HG03066 (cell line): ENCODE results near the gene GRK2.
A peak's percentile ranks its signal among the peaks of the same experiment; 100 is the strongest.

Experiments
- ATAC-seq: cut with Tn5 transposase; IDR thresholded peaks from one replicate; pipeline ENCODE4 v1.9.1; 2021; ENCODE audit warnings: low read depth; ENCODE audit not compliant: unreplicated experiment

The GRK2 gene

GRCh38 chr11:67269401-67270255, 3.4 kb downstream of the GRK2 start:
- no peak for ATAC-seq

GRCh38 chr11:67270256-67271204, 4.3 kb downstream of the GRK2 start:
- ATAC-seq, result no peak

GRCh38 chr11:67271205-67271540, 4.9 kb downstream of the GRK2 start:
- ATAC-seq, result no peak

GRCh38 chr11:67271541-67272284, 5.4 kb downstream of the GRK2 start:
- ATAC-seq, result no peak

- ATAC-seq, result no peak
These were observed 6.3 kb downstream of the GRK2 start for GRCh38 chr11:67272327-67273259.

GRCh38 chr11:67273260-67273990, 7.2 kb downstream of the GRK2 start:
- ATAC-seq, result no peak

GRCh38 chr11:67274768-67275605, 8.7 kb downstream of the GRK2 start:
- ATAC-seq, result no peak

GRCh38 chr11:67275606-67276409, 9.5 kb downstream of the GRK2 start:
- ATAC-seq, result no peak

GRCh38 chr11:67276781-67277230, 10.5 kb downstream of the GRK2 start:
- no peak for ATAC-seq

- peak; percentile 82 for ATAC-seq
These were observed 11.1 kb downstream of the GRK2 start for GRCh38 chr11:67277231-67277961.

- ATAC-seq, result no peak
These were observed 12.1 kb downstream of the GRK2 start for GRCh38 chr11:67278135-67278938.

GRCh38 chr11:67278939-67279588, 12.8 kb downstream of the GRK2 start:
- no peak for ATAC-seq

GRCh38 chr11:67279589-67280340, 13.5 kb downstream of the GRK2 start:
- no peak for ATAC-seq

- ATAC-seq, result no peak
These were observed 14.1 kb downstream of the GRK2 start for GRCh38 chr11:67280341-67280787.
